HepG2 (cell line): ENCODE data around the gene CELSR2. TPM values are rescaled to one million over a fixed set of nuclear protein-coding genes. Genes with fewer than 3 reads are reported as not detected.

ENCODE experiments used
- ATAD3A ChIP-seq: sonication (generic); formaldehyde crosslinking; IDR thresholded peaks from 2 replicates; pipeline ENCODE4 v1.4.0; 2020; ENCODE audit warnings: missing genetic modification reagents
- CEBPG ChIP-seq: IDR thresholded peaks from 2 replicates; pipeline ENCODE4 v1.6.1; 2016
- EHMT2 ChIP-seq: fragments of 200-600 bp; sonication (generic); IDR thresholded peaks from 2 replicates; pipeline ENCODE4 v1.7.0; 2017; ENCODE audit warnings: antibody characterized with exemption, low read depth, low read length, borderline replicate concordance
- PTBP1 ChIP-seq: fragments of 200-400 bp; formaldehyde crosslinking; IDR thresholded peaks from 2 replicates; pipeline ENCODE4 v1.6.1; 2018; ENCODE audit warnings: low read length, low read depth; ENCODE audit not compliant: poor library complexity, severe bottlenecking
- SMAD9 ChIP-seq: sonication (generic); formaldehyde crosslinking; IDR thresholded peaks from 2 replicates; pipeline ENCODE4 v1.5.1; 2020; ENCODE audit warnings: mild to moderate bottlenecking, missing genetic modification reagents
- TAF15 ChIP-seq: fragments of 200-400 bp; formaldehyde crosslinking; IDR thresholded peaks from one replicate; pipeline ENCODE4 v1.6.1; 2018; ENCODE audit warnings: mild to moderate bottlenecking, low read depth, low read length; ENCODE audit not compliant: poor library complexity, severe bottlenecking
- ZBTB37 ChIP-seq: sonication (generic); formaldehyde crosslinking; IDR thresholded peaks from 2 replicates; pipeline ENCODE4 v1.4.0; 2020; ENCODE audit warnings: mild to moderate bottlenecking, missing genetic modification reagents
- ZNF205 ChIP-seq: IDR thresholded peaks from 2 replicates; pipeline ENCODE4 v1.6.1; 2018; ENCODE audit warnings: missing biosample characterization, missing genetic modification reagents
- ZNF225 ChIP-seq: sonication (generic); formaldehyde crosslinking; IDR thresholded peaks from 2 replicates; pipeline ENCODE4 v1.4.0; 2020; ENCODE audit warnings: mild to moderate bottlenecking, missing genetic modification reagents
- ZNF572 ChIP-seq: sonication (generic); formaldehyde crosslinking; IDR thresholded peaks from 2 replicates; pipeline ENCODE4 v1.5.1; 2020; ENCODE audit warnings: mild to moderate bottlenecking, missing genetic modification reagents
- polyA plus RNA-seq, 8 experiments: library from polyadenylated mRNA; depleted of rRNA in 3 of 8; stranded (reverse) in 7 of 8; unstranded in 1 of 8; fragments of >200 nt; fragmentation: Illumina TruSeq in 4 of 8; extraction: Trizol in 4 of 8; gene quantifications; 2 replicates each; pipeline versions ENCODE4 v1.2.1 to v1.2.3, GENCODE V29; 2011 to 2016; ENCODE audit warnings: low read depth in 4 of 8, missing spikeins in 1 of 8, mixed read lengths in 1 of 8; ENCODE audit not compliant: insufficient read depth in 1 of 8
- total RNA-seq, 5 experiments: library from RNA; depleted of rRNA; stranded (reverse); fragments of >200 nt; fragmentation: Illumina TruSeq; extraction: Trizol; gene quantifications; 2 replicates each; pipeline ENCODE4 v1.2.3, GENCODE V29; 2016; ENCODE audit warnings: low read depth in 1 of 5
- TF ChIP-seq, protein P1 (sequence below): sonication (generic); IDR thresholded peaks from 2 replicates; pipeline ENCODE4 v1.6.1; 2016; ENCODE audit warnings: low read depth, borderline replicate concordance
- TF ChIP-seq, protein P2 (sequence below): sonication (generic); formaldehyde crosslinking; IDR thresholded peaks from 2 replicates; pipeline ENCODE4 v1.5.1; 2020; ENCODE audit warnings: mild to moderate bottlenecking, missing genetic modification reagents, moderate library complexity
- TF ChIP-seq, protein P3 (sequence below): sonication (generic); formaldehyde crosslinking; IDR thresholded peaks from 2 replicates; pipeline ENCODE4 v1.5.0; 2020; ENCODE audit warnings: mild to moderate bottlenecking, missing genetic modification reagents

Gene CELSR2
- total and polyA plus RNA-seq, 2 of the 13 experiments (the other 11 are each of a cell fraction or from before 2014, with no cell fraction given), result 4.0 to 6.6 TPM

GRCh38 chr1:109277434-109278204, 28.3 kb downstream of the CELSR2 start (continued):
- no peak for TF ChIP-seq ZBTB37 (CRISPR knock-in tag)
- no peak for TF ChIP-seq PTBP1
- TF ChIP-seq, protein P1, sequence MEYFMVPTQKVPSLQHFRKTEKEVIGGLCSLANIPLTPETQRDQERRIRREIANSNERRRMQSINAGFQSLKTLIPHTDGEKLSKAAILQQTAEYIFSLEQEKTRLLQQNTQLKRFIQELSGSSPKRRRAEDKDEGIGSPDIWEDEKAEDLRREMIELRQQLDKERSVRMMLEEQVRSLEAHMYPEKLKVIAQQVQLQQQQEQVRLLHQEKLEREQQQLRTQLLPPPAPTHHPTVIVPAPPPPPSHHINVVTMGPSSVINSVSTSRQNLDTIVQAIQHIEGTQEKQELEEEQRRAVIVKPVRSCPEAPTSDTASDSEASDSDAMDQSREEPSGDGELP, result peak; percentile 31; the same call in 1 of the 2 replicates
- TF ChIP-seq, protein P2, sequence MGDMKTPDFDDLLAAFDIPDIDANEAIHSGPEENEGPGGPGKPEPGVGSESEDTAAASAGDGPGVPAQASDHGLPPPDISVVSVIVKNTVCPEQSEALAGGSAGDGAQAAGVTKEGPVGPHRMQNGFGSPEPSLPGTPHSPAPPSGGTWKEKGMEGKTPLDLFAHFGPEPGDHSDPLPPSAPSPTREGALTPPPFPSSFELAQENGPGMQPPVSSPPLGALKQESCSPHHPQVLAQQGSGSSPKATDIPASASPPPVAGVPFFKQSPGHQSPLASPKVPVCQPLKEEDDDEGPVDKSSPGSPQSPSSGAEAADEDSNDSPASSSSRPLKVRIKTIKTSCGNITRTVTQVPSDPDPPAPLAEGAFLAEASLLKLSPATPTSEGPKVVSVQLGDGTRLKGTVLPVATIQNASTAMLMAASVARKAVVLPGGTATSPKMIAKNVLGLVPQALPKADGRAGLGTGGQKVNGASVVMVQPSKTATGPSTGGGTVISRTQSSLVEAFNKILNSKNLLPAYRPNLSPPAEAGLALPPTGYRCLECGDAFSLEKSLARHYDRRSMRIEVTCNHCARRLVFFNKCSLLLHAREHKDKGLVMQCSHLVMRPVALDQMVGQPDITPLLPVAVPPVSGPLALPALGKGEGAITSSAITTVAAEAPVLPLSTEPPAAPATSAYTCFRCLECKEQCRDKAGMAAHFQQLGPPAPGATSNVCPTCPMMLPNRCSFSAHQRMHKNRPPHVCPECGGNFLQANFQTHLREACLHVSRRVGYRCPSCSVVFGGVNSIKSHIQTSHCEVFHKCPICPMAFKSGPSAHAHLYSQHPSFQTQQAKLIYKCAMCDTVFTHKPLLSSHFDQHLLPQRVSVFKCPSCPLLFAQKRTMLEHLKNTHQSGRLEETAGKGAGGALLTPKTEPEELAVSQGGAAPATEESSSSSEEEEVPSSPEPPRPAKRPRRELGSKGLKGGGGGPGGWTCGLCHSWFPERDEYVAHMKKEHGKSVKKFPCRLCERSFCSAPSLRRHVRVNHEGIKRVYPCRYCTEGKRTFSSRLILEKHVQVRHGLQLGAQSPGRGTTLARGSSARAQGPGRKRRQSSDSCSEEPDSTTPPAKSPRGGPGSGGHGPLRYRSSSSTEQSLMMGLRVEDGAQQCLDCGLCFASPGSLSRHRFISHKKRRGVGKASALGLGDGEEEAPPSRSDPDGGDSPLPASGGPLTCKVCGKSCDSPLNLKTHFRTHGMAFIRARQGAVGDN (CRISPR knock-in tag), result peak; percentile 95
- TF ChIP-seq ATAD3A (CRISPR knock-in tag), result no peak
- TF ChIP-seq TAF15, result no peak
- TF ChIP-seq ZNF225 (CRISPR knock-in tag), result no peak
- no peak for TF ChIP-seq ZNF572
- no peak for TF ChIP-seq SMAD9 (CRISPR knock-in tag)
- TF ChIP-seq, protein P3, sequence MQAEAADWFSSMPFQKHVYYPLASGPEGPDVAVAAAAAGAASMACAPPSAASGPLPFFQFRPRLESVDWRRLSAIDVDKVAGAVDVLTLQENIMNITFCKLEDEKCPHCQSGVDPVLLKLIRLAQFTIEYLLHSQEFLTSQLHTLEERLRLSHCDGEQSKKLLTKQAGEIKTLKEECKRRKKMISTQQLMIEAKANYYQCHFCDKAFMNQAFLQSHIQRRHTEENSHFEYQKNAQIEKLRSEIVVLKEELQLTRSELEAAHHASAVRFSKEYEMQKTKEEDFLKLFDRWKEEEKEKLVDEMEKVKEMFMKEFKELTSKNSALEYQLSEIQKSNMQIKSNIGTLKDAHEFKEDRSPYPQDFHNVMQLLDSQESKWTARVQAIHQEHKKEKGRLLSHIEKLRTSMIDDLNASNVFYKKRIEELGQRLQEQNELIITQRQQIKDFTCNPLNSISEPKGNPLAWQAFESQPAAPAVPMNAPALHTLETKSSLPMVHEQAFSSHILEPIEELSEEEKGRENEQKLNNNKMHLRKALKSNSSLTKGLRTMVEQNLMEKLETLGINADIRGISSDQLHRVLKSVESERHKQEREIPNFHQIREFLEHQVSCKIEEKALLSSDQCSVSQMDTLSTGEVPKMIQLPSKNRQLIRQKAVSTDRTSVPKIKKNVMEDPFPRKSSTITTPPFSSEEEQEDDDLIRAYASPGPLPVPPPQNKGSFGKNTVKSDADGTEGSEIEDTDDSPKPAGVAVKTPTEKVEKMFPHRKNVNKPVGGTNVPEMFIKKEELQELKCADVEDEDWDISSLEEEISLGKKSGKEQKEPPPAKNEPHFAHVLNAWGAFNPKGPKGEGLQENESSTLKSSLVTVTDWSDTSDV (CRISPR knock-in tag), result no peak
- no peak for TF ChIP-seq EHMT2
- TF ChIP-seq ZNF205 (CRISPR knock-in tag), result 0 out of 2 replicates have a peak, but pooled peaks have one; percentile 27
- peak; percentile 48 for TF ChIP-seq CEBPG
